OCI-LY1 (cell line): ENCODE measurements around the gene MYO5C.

Experiments used
- H2AFZ ChIP-seq: fragments of 200-600 bp; sonication (generic), shearing (Covaris generic); 2 replicates; pipeline ENCODE4 v1.6.0; 2014; ENCODE audit warnings: antibody characterized with exemption, mild to moderate bottlenecking, low read length
- H3F3A ChIP-seq: fragments of 200-600 bp; sonication (generic), shearing (Covaris generic); 2 replicates; pipeline ENCODE4 v1.6.0; 2014; ENCODE audit warnings: mild to moderate bottlenecking, antibody characterized with exemption, low read length, moderate library complexity; ENCODE audit not compliant: insufficient read depth
- H3K27ac ChIP-seq: fragments of 200-600 bp; sonication (generic); 2 replicates; pipeline ENCODE4 v1.5.1; 2014; ENCODE audit warnings: low read length, mixed run types, mild to moderate bottlenecking, low read depth; ENCODE audit not compliant: poor library complexity, severe bottlenecking
- H3K27me3 ChIP-seq: fragments of 200-600 bp; sonication (generic); 2 replicates; pipeline ENCODE4 v1.6.0; 2014; ENCODE audit warnings: antibody characterized with exemption, mild to moderate bottlenecking, low read length, moderate library complexity; ENCODE audit not compliant: insufficient read depth
- H3K36me3 ChIP-seq: fragments of 200-600 bp; sonication (generic); 2 replicates; pipeline ENCODE4 v1.6.1; 2014; ENCODE audit warnings: mild to moderate bottlenecking, antibody characterized with exemption, low read length, moderate library complexity, mixed read lengths; ENCODE audit not compliant: insufficient read depth
- H3K4me1 ChIP-seq: fragments of 200-600 bp; sonication (generic); 2 replicates; pipeline ENCODE4 v1.5.1; 2014; ENCODE audit warnings: mild to moderate bottlenecking, low read length, moderate library complexity; ENCODE audit not compliant: insufficient read depth, severe bottlenecking
- H3K4me2 ChIP-seq: fragments of 200-600 bp; sonication (generic), shearing (Covaris generic); 2 replicates; pipeline ENCODE4 v1.6.1; 2014; ENCODE audit warnings: low read length
- H3K4me3 ChIP-seq: fragments of 200-600 bp; sonication (generic); 2 replicates; pipeline ENCODE4 v1.5.1; 2014; ENCODE audit warnings: low read length, low read depth, mild to moderate bottlenecking, mixed read lengths; ENCODE audit not compliant: poor library complexity, severe bottlenecking
- H3K79me2 ChIP-seq: fragments of 200-600 bp; shearing (Covaris generic); 2 replicates; pipeline ENCODE4 v1.6.1; 2016; ENCODE audit warnings: mixed run types, low read length, mixed read lengths; ENCODE audit not compliant: insufficient read depth
- H3K9ac ChIP-seq: fragments of 200-600 bp; sonication (generic), shearing (Covaris generic); 2 replicates; pipeline ENCODE4 v1.6.1; 2014; ENCODE audit warnings: mild to moderate bottlenecking, low read length, mixed read lengths
- H3K9me2 ChIP-seq: fragments of 200-600 bp; sonication (generic), shearing (Covaris generic); 2 replicates; pipeline ENCODE4 v1.6.1; 2014; ENCODE audit warnings: low read depth, mild to moderate bottlenecking, low read length, mixed read lengths
- H3K9me3 ChIP-seq: fragments of 200-600 bp; shearing (Covaris generic); 2 replicates; pipeline ENCODE4 v1.6.1; 2014; ENCODE audit warnings: low read length, mixed read lengths
- H4K20me1 ChIP-seq: fragments of 200-600 bp; sonication (generic), shearing (Covaris generic); 2 replicates; pipeline ENCODE4 v1.6.0; 2016; ENCODE audit warnings: mild to moderate bottlenecking, low read length; ENCODE audit not compliant: insufficient read depth
- CTCF ChIP-seq: fragments of 200-600 bp; sonication (generic), shearing (Covaris generic); IDR thresholded peaks from 2 replicates; pipeline ENCODE4 v1.5.1; 2017; ENCODE audit warnings: mild to moderate bottlenecking, antibody characterized with exemption, low read length, moderate library complexity, mixed read lengths
- EZH2 ChIP-seq: fragments of 200-600 bp; sonication (generic), shearing (Covaris generic); IDR thresholded peaks from 2 replicates; pipeline ENCODE4 v1.8.0; 2017; ENCODE audit warnings: borderline replicate concordance, mixed run types, mild to moderate bottlenecking, antibody characterized with exemption, low read length, moderate library complexity, mixed read lengths

The MYO5C gene

GRCh38 chr15:52318729-52319500 lies 23.3 kb upstream of the MYO5C start:
- Histone ChIP-seq H3F3A (no peaks in the 10 kb centered on the region), H3K4me2 (no peak overlapping the region), H2AFZ (no peak overlapping the region), H3K79me2 (no peaks in the 10 kb centered on the region), H3K9me2 (no peaks in the 10 kb centered on the region), H3K4me1 (no peaks in the 10 kb centered on the region), H3K36me3 (peaks cover 37% of the 10 kb centered on the region), H3K27ac (no peak overlapping the region), H3K27me3 (no peaks in the 10 kb centered on the region), H3K4me3 (no peak overlapping the region), H3K9me3 (no peaks in the 10 kb centered on the region), H3K9ac (no peak overlapping the region), H4K20me1 (no peaks in the 10 kb centered on the region)
- TF ChIP-seq EZH2 (no peak), CTCF (no peak)

- Histone ChIP-seq H3K27me3 (no peaks in the 10 kb centered on the region), H3K4me3 (no peak overlapping the region), H2AFZ (no peak overlapping the region), H3K27ac (no peak overlapping the region), H3K9me2 (no peaks in the 10 kb centered on the region), H4K20me1 (no peaks in the 10 kb centered on the region), H3K9me3 (no peaks in the 10 kb centered on the region), H3F3A (no peaks in the 10 kb centered on the region), H3K4me1 (no peaks in the 10 kb centered on the region), H3K36me3 (peaks cover 48% of the 10 kb centered on the region), H3K4me2 (no peak overlapping the region), H3K79me2 (no peaks in the 10 kb centered on the region), H3K9ac (no peak overlapping the region)
- TF ChIP-seq CTCF (no peak), EZH2 (no peak)
Observed at GRCh38 chr15:52317688-52318087, 22.1 kb upstream of the MYO5C start.

- H3K9me3 ChIP-seq, result no peaks in the 10 kb centered on the region
- no peak overlapping the region for H3K27ac ChIP-seq
- H3K4me2 ChIP-seq, result no peak overlapping the region
- H4K20me1 ChIP-seq, result no peaks in the 10 kb centered on the region
- no peaks in the 10 kb centered on the region for H3K9me2 ChIP-seq
- H3K79me2 ChIP-seq, result no peaks in the 10 kb centered on the region
- no peak overlapping the region for H3K9ac ChIP-seq
- H2AFZ ChIP-seq, result no peak overlapping the region
- peaks cover 49% of the 10 kb centered on the region for H3K36me3 ChIP-seq
- H3K4me1 ChIP-seq, result no peaks in the 10 kb centered on the region
- no peaks in the 10 kb centered on the region for H3K27me3 ChIP-seq
- TF ChIP-seq EZH2, result no peak
- no peak for TF ChIP-seq CTCF
- H3F3A ChIP-seq, result no peaks in the 10 kb centered on the region
- H3K4me3 ChIP-seq, result no peak overlapping the region
Observed at GRCh38 chr15:52317022-52317421, 21.4 kb upstream of the MYO5C start.
